ENCODE results near the gene RBM4. TPM values are rescaled to one million over a fixed set of nuclear protein-coding genes. Genes with fewer than 3 reads are reported as not detected.

Gene RBM4
- total RNA-seq, 1 donor from 2014 or later = 107 TPM

GRCh38 chr11:66646828-66647227, 8.3 kb downstream of the RBM4 start:
- H3K27ac ChIP-seq = no peak overlapping the region
- H3K4me3 ChIP-seq = no peak overlapping the region
- no peaks in the 10 kb centered on the region for H3K9me3 ChIP-seq
- no peak for ATAC-seq
- H3K27me3 ChIP-seq (ENCODE audit: low read depth) = no peaks in the 10 kb centered on the region
- no peak for DNase-seq
- H3K4me1 ChIP-seq = peaks cover 53% of the 10 kb centered on the region
- TF ChIP-seq CTCF (IDR thresholded peaks at IDR 0.05) = no peak
- peaks cover 95% of the 10 kb centered on the region for H3K36me3 ChIP-seq
- intact Hi-C loops (cut with DNase I) = no loop called here

- peaks cover 88% of the 10 kb centered on the region for H3K36me3 ChIP-seq
- H3K9me3 ChIP-seq = no peaks in the 10 kb centered on the region
- H3K4me1 ChIP-seq = peaks cover 22% of the 10 kb centered on the region
- no peak for ATAC-seq
- DNase-seq = no peak
- TF ChIP-seq CTCF (IDR thresholded peaks at IDR 0.05) = no peak
- H3K27ac ChIP-seq = no peak overlapping the region
- H3K4me3 ChIP-seq = no peak overlapping the region
- intact Hi-C loops (cut with DNase I) = no loop called here
- no peaks in the 10 kb centered on the region for H3K27me3 ChIP-seq (ENCODE audit: low read depth)
Measured at GRCh38 chr11:66649903-66650302, 11.4 kb downstream of the RBM4 start.

DNA sequence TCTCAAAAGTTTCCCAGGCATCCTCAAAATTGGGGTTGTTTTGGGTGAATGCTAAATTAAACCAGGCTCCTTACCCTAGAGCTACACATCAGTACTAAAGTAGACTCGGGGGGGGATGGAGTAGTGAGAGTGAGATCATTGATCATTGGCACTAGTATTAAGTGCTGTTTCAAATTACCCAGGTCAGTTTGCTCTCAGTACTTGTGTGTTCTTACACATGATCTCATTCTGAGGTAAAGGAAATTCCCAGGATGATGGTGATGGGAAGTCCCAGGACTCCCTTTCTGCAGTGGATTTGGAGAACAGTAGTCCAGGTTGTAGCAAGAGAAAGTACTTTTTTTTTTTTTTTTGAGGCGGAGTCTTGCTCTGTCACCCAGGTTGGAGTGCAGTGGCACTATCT, 12.5 kb downstream of the RBM4 start:
- Histone ChIP-seq H3K4me3 (no peak overlapping the region), H3K9me3 (no peaks in the 10 kb centered on the region), H3K4me1 (peaks cover 11% of the 10 kb centered on the region), H3K27me3 (ENCODE audit: low read depth) (no peaks in the 10 kb centered on the region), H3K36me3 (peaks cover 79% of the 10 kb centered on the region), H3K27ac (no peak overlapping the region)
- ATAC-seq = no peak
- DNase-seq = no peak
- TF ChIP-seq CTCF (IDR thresholded peaks at IDR 0.05) = no peak
- intact Hi-C loops (cut with DNase I) = no loop called here

- Histone ChIP-seq H3K9me3 (no peaks in the 10 kb centered on the region), H3K4me1 (no peaks in the 10 kb centered on the region), H3K27me3 (ENCODE audit: low read depth) (no peaks in the 10 kb centered on the region), H3K36me3 (peaks cover 74% of the 10 kb centered on the region), H3K27ac (no peak overlapping the region), H3K4me3 (no peak overlapping the region)
- ATAC-seq = no peak
- intact Hi-C loops (cut with DNase I) = no loop called here
- no peak for DNase-seq
- no peak for TF ChIP-seq CTCF (IDR thresholded peaks at IDR 0.05)
Measured at GRCh38 chr11:66652651-66653050, 14.1 kb downstream of the RBM4 start.

DNA sequence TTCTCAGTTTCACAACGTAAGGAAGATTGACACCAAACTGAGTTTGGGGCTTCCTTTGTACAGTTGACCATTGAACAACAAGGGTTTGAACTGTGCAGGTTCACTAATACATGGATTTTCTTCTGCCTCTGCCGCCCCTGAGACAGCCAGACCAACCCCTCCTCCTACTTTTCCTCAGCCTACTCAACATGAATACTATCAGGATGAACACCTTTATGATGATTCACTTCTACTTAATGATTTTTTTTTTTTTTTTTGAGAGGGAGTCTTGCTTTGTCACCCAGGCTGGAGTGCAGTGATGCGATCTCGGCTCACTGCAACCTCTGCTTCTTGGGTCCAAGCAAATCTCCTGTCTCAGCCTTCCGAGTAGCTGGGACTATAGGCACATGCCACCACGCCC, 14.6 kb downstream of the RBM4 start:
- no peak for DNase-seq
- no peaks in the 10 kb centered on the region for H3K4me1 ChIP-seq
- no peaks in the 10 kb centered on the region for H3K9me3 ChIP-seq
- H3K36me3 ChIP-seq = peaks cover 74% of the 10 kb centered on the region
- H3K4me3 ChIP-seq = no peak overlapping the region
- no peak for ATAC-seq
- intact Hi-C loops (cut with DNase I) = no loop called here
- no peaks in the 10 kb centered on the region for H3K27me3 ChIP-seq (ENCODE audit: low read depth)
- H3K27ac ChIP-seq = no peak overlapping the region
- no peak for TF ChIP-seq CTCF (IDR thresholded peaks at IDR 0.05)

DNA sequence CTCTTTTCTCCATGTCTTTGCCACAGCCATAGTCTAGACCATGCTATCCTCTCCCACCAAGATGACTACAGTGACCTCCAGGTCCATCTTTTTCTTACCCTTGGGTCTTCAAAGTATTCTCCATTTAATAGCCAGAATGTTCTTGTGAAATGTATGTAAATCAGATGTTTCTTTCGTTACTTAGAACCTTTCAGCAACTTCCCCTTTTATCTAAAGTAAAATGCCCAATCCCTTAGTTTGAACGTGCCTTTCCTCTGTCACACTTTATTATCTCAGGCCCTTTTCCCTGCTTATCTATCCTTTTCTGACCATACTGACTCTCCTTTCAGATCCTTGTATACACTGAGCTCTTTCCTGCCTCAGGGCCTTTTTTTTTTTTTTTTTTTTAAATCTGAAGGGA, 21.3 kb downstream of the RBM4 start:
- Histone ChIP-seq H3K27me3 (ENCODE audit: low read depth) (no peaks in the 10 kb centered on the region), H3K4me3 (no peak overlapping the region), H3K27ac (no peak overlapping the region), H3K9me3 (no peaks in the 10 kb centered on the region), H3K4me1 (no peaks in the 10 kb centered on the region), H3K36me3 (peaks cover 74% of the 10 kb centered on the region)
- DNase-seq (no peak), ATAC-seq (no peak)
- no peak for TF ChIP-seq CTCF (IDR thresholded peaks at IDR 0.05)
- intact Hi-C loops (cut with DNase I) = no loop called here

Data from lower lobe of right lung (tissue), 2 donors.